Fibroblast of lung (primary cell): Measurements from ENCODE around the gene CACNB1. TPM values are rescaled to one million over a fixed set of nuclear protein-coding genes. Genes with fewer than 3 reads are reported as not detected.

Source experiments
- DNase-seq, 2 donors: peaks; one replicate each; pipeline versions ENCODE4 v3.0.0 to v3.0.0-alpha.2; 2010; ENCODE audit warnings: low read depth in 2 of 2
- H2AFZ ChIP-seq: 2 replicates; pipeline ENCODE4 v1.5.1; 2012; ENCODE audit warnings: low read length, control low read depth, inconsistent platforms
- H3K27ac ChIP-seq: 2 replicates; pipeline ENCODE4 v1.5.1; 2011; ENCODE audit warnings: low read length, control low read depth; ENCODE audit not compliant: insufficient read depth
- H3K27me3 ChIP-seq: 2 replicates; pipeline ENCODE4 v1.5.1; 2011; ENCODE audit warnings: mild to moderate bottlenecking, low read length; ENCODE audit not compliant: control insufficient read depth, insufficient read depth
- H3K36me3 ChIP-seq: 2 replicates; pipeline ENCODE4 v1.5.1; 2011; ENCODE audit warnings: low read length; ENCODE audit not compliant: control insufficient read depth, insufficient read depth
- H3K4me1 ChIP-seq: 2 replicates; pipeline ENCODE4 v1.5.1; 2011; ENCODE audit warnings: low read length; ENCODE audit not compliant: control insufficient read depth, insufficient read depth; ENCODE audit errors: extremely low read depth
- H3K4me2 ChIP-seq: 2 replicates; pipeline ENCODE4 v1.5.1; 2011; ENCODE audit warnings: low read length, control low read depth; ENCODE audit not compliant: insufficient read depth; ENCODE audit errors: extremely low read depth
- H3K4me3 ChIP-seq, 4 experiments: fragments of 200-600 bp in 1 of 4; sonication (generic) in 1 of 4; replicated peaks in 1 of 4; 2 replicates each; pipeline ENCODE4 v1.5.1; 2011 to 2016; ENCODE audit warnings: low read length in 4 of 4, low read depth in 3 of 4, mild to moderate bottlenecking in 3 of 4, control low read depth in 2 of 4, inconsistent platforms in 1 of 4, mixed read lengths in 1 of 4; ENCODE audit not compliant: insufficient read depth in 1 of 4; ENCODE audit errors: control extremely low read depth in 1 of 4
- H3K79me2 ChIP-seq: 2 replicates; pipeline ENCODE4 v1.5.1; 2012; ENCODE audit warnings: mild to moderate bottlenecking, low read length, inconsistent platforms; ENCODE audit not compliant: control insufficient read depth, insufficient read depth
- H3K9ac ChIP-seq: 2 replicates; pipeline ENCODE4 v1.5.1; 2011; ENCODE audit warnings: mild to moderate bottlenecking, low read length, control low read depth; ENCODE audit not compliant: insufficient read depth
- H3K9me3 ChIP-seq: 2 replicates; pipeline ENCODE4 v1.5.1; 2012; ENCODE audit warnings: low read depth, low read length; ENCODE audit not compliant: control insufficient read depth, insufficient read depth
- H4K20me1 ChIP-seq: 2 replicates; pipeline ENCODE4 v1.5.1; 2011; ENCODE audit warnings: low read length; ENCODE audit not compliant: control insufficient read depth, insufficient read depth; ENCODE audit errors: extremely low read depth
- CTCF ChIP-seq, 2 donors: IDR thresholded peaks in 1 of 2; conservative IDR thresholded peaks in 1 of 2; 1 replicate in 1 of 2; 2 replicates in 1 of 2; pipeline ENCODE4 v1.5.1; 2011 to 2012; ENCODE audit warnings: low read length in 2 of 2, control low read depth in 1 of 2, inconsistent platforms in 1 of 2, low read depth in 1 of 2, mild to moderate bottlenecking in 1 of 2
- EZH2 ChIP-seq: IDR thresholded peaks from 2 replicates; pipeline ENCODE4 v1.5.1; 2012; ENCODE audit warnings: low read length, control low read depth, mild to moderate bottlenecking; ENCODE audit errors: missing control alignments
- polyA plus RNA-seq, 2 donors: library from polyadenylated mRNA; depleted of rRNA in 1 of 2; stranded (reverse) in 1 of 2; unstranded in 1 of 2; fragments of >200 nt; gene quantifications; 2 replicates each; pipeline ENCODE4 v1.2.1, GENCODE V29; 2011 to 2012; ENCODE audit warnings: missing spikeins in 1 of 2
- total RNA-seq: library from RNA; depleted of rRNA; stranded (reverse); fragments of >200 nt; gene quantifications from 2 replicates; pipeline ENCODE4 v1.2.1, GENCODE V29; 2014

Gene CACNB1
- total and polyA plus RNA-seq, 2 donors (not counting 1 experiment from before 2014, with no cell fraction given): 5.7 to 5.9 TPM

GRCh38 chr17:39225308-39225958, 28.0 kb upstream of the CACNB1 start, which contains the start of gene STAC2:
Gene STAC2 (minus strand): TSS chr17:39225945. CDS start chr17:39225502, 443 bp downstream.
- peak; percentile 81 for TF ChIP-seq EZH2
- TF ChIP-seq CTCF (conservative IDR thresholded peaks at IDR 0.05 in 1 of 2, IDR thresholded peaks at IDR 0.05 in 1 of 2; ENCODE audit: low read depth in 1 of 2, low read length in 2 of 2): no peak

GRCh38 chr17:39224778-39225307, 27.4 kb upstream of the CACNB1 start:
- Histone ChIP-seq H3K4me2 (peak overlapping the region; percentile 25), H3K4me3 (no peak overlapping the region), H3K9me3 (no peaks in the 10 kb centered on the region), H3K79me2 (no peaks in the 10 kb centered on the region), H3K36me3 (no peaks in the 10 kb centered on the region), H3K9ac (no peak overlapping the region), H3K27ac (no peak overlapping the region), H4K20me1 (no peaks in the 10 kb centered on the region), H3K4me1 (no peaks in the 10 kb centered on the region), H2AFZ (no peak overlapping the region), H3K27me3 (peaks cover 48% of the 10 kb centered on the region)
- TF ChIP-seq EZH2 (peak; percentile 76), CTCF (conservative IDR thresholded peaks at IDR 0.05 in 1 of 2, IDR thresholded peaks at IDR 0.05 in 1 of 2; ENCODE audit: low read depth in 1 of 2, low read length in 2 of 2) (no peak)
- DNase-seq: no peak

More at GRCh38 chr17:39225308-39225958, 28.0 kb upstream of the CACNB1 start, which contains the start of gene STAC2:
- H3K9ac ChIP-seq: no peak within 1 kb of the TSS
- H3K9me3 ChIP-seq: no peaks in the 10 kb centered on the region
- peaks cover 47% of the 10 kb centered on the region for H3K27me3 ChIP-seq
- no peak within 1 kb of the TSS for H3K27ac ChIP-seq
- no peak for DNase-seq
- no peaks in the 10 kb centered on the region for H3K79me2 ChIP-seq
- H3K36me3 ChIP-seq: no peaks in the 10 kb centered on the region
- no peaks in the 10 kb centered on the region for H3K4me1 ChIP-seq
- no peak within 1 kb of the TSS for H2AFZ ChIP-seq
- H3K4me2 ChIP-seq: peak within 1 kb of the TSS; percentile 71
- H3K4me3 ChIP-seq: peak within 1 kb of the TSS in 2 of 4 experiments; percentile 42 to 47
- H4K20me1 ChIP-seq: no peaks in the 10 kb centered on the region

GRCh38 chr17:39223907-39224777, 26.7 kb upstream of the CACNB1 start:
- H3K4me2 ChIP-seq: no peak overlapping the region
- H3K79me2 ChIP-seq: no peaks in the 10 kb centered on the region
- no peak for DNase-seq
- H3K4me3 ChIP-seq: no peak overlapping the region
- no peaks in the 10 kb centered on the region for H3K9me3 ChIP-seq
- H3K9ac ChIP-seq: no peak overlapping the region
- no peaks in the 10 kb centered on the region for H3K4me1 ChIP-seq
- H2AFZ ChIP-seq: no peak overlapping the region
- no peaks in the 10 kb centered on the region for H4K20me1 ChIP-seq
- no peak overlapping the region for H3K27ac ChIP-seq
- H3K36me3 ChIP-seq: no peaks in the 10 kb centered on the region
- H3K27me3 ChIP-seq: peaks cover 55% of the 10 kb centered on the region
- TF ChIP-seq CTCF (conservative IDR thresholded peaks at IDR 0.05 in 1 of 2, IDR thresholded peaks at IDR 0.05 in 1 of 2; ENCODE audit: low read depth in 1 of 2, low read length in 2 of 2): no peak
- no peak for TF ChIP-seq EZH2
